ENCODE measurements around the gene SLC8A3.

SLC8A3 gene

DNA sequence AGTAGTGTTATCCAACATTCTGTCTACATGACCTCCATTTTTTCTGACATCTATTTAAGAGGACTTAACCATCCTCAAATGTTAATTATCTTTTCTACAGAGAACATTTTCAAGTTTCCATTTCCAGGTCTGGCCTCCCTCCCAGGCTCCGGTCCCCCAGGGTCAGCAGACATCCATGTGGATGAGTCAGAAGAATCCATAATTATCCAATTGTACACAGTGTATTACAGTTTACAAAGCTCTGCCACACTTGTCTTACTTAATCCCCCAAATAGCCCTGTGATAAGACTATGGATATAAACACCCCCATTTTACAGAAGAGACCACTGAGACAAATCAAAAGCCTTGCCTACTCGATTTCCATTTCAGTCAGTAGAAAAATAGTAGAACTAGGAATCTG lies 65.0 kb downstream of the SLC8A3 start:
- in situ Hi-C loops (cut with HindIII; ENCODE audit: low sequenced_read_pairs): no loop called here

- in situ Hi-C loops (cut with HindIII; ENCODE audit: low sequenced_read_pairs): no loop called here
These were observed 67.2 kb downstream of the SLC8A3 start for GRCh38 chr14:70121521-70121920.

- in situ Hi-C loops (cut with HindIII; ENCODE audit: low sequenced_read_pairs): no loop called here
These were observed 70.7 kb downstream of the SLC8A3 start for GRCh38 chr14:70118064-70118463.

- in situ Hi-C loops (cut with HindIII; ENCODE audit: low sequenced_read_pairs): no loop called here
These were observed 72.5 kb downstream of the SLC8A3 start for GRCh38 chr14:70116278-70116677.

DNA sequence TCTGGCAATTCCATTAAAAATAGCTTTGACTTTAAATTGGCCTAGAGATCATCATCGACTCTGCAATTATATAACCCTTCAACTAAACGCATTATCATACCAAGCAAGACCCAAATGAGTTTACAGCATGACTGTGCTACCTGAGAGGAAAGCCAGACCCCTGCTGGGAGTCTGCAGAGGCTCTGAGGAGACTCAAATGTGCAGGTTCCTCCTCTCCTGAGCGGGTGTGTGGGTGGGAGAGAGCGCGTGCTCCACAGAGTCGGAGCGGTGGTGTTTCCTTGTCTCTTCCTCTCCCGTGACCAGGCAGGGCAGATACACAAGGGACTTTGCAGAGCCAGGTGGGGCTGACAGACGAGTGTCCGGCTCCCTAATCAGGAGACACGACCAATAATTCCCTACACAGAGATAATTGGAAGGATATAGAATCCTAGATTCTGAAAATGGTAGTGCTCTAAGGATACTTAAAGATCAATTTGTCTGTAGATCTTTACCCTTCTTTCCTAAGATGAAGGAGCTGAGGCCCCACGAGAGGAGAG lies 74.1 kb downstream of the SLC8A3 start:
- in situ Hi-C loops (cut with HindIII; ENCODE audit: low sequenced_read_pairs): no loop called here

DNA sequence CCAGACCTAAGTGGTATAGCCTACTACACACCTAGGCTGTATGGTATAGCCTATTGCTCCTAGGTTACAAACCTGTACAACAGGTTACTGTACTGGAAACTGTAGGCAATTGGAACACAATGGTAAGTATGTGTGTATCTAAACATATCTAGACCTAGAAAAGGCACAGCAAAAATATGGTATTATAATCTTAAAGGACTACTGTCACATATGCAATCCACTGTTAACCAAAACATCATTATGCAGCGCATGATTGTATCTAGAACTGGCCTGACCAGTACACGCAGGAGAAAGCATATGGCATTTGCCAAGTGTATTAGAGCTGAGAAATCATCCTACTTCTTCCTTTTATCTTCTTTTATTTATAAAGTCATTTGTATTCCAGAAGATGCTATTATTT lies 75.5 kb downstream of the SLC8A3 start:
- in situ Hi-C loops (cut with HindIII; ENCODE audit: low sequenced_read_pairs): no loop called here

- in situ Hi-C loops (cut with HindIII; ENCODE audit: low sequenced_read_pairs): no loop called here
These were observed 80.3 kb downstream of the SLC8A3 start for GRCh38 chr14:70108419-70108818.

GRCh38 chr14:70107309-70107708 lies 81.4 kb downstream of the SLC8A3 start:
- in situ Hi-C loops (cut with HindIII; ENCODE audit: low sequenced_read_pairs): no loop called here

GRCh38 chr14:70100071-70100470 lies 88.7 kb downstream of the SLC8A3 start:
- in situ Hi-C loops (cut with HindIII; ENCODE audit: low sequenced_read_pairs): no loop called here

GRCh38 chr14:70098250-70098809 lies 90.4 kb downstream of the SLC8A3 start:
- in situ Hi-C loops (cut with HindIII; ENCODE audit: low sequenced_read_pairs): no loop called here

- in situ Hi-C loops (cut with HindIII; ENCODE audit: low sequenced_read_pairs): no loop called here
These were observed 91.0 kb downstream of the SLC8A3 start for GRCh38 chr14:70097576-70098249.

DNA sequence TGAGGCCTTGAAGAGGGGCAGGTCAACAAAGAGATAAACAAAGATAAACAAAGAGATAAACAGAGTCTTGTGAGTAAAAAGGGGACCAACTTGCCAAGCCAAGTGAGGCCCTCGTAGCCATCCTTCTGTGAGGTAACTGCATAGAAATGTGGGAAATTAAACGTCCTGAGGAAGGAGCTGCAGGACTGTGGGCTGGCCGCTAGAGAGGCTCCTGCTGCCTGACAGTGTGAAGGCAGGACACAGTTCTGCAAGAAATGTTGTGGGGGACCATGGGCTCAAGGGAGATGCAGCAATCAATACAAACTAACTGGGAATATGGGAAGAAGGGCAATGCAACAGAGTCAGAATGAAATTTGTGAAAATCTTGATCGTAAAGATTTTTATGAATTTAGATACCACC lies 91.9 kb downstream of the SLC8A3 start:
- in situ Hi-C loops (cut with HindIII; ENCODE audit: low sequenced_read_pairs): no loop called here

DNA sequence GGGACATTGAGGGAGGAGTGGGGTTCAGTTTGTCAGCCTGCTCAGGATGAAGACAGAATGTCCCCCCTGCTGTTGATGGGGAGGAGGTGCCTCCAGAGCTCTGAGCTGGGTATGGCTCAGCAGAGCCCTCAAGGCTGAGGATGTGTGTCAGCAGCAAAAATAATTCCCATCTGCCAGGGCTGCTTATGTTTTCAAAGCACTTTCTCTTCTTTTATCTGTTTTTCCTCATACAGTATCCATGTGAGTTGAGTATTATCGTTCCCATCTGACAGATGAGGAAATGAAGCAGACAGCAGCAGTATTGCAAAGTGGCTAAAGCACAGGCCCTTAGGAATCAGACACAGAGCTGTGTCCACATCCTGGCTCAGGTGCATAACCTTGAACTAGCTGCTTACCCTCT lies 94.1 kb downstream of the SLC8A3 start:
- in situ Hi-C loops (cut with HindIII; ENCODE audit: low sequenced_read_pairs): no loop called here

- in situ Hi-C loops (cut with HindIII; ENCODE audit: low sequenced_read_pairs): no loop called here
These were observed 94.6 kb downstream of the SLC8A3 start for GRCh38 chr14:70094106-70094505.

DNA sequence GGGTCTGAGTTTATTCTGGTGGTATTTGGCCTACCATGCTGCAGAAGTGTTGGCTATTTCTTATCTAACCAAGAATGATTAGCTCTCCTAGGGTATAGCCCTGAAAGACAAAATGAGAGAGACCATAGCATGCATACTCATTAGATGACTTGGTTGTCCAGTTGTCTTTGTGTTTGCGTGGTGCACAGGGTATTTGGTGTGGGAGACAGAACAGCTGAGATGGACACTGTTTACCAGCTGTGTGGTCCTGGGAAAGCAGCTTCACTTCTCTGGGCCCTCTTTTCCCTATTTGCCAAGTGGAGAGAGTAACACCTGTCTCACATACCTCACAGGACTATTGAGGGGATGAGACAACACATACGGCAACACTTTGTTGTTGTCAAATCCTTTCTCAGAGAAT lies 95.6 kb downstream of the SLC8A3 start:
- in situ Hi-C loops (cut with HindIII; ENCODE audit: low sequenced_read_pairs): no loop called here

DNA sequence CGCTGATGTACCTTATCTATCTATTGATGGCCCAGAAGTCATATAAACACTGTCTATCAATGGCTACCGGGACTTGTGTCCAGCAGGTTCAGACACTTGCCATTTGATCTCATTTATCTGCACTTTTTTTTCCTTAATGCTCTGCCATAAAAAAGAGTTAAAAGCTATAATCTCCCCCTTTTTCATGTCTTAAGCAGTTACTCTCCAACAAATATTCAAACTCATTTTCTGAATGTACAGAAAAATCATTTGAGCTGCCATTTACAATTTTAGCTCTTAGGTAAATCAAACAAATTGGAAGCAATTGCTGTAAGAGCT lies 101.4 kb downstream of the SLC8A3 start:
- in situ Hi-C loops (cut with HindIII; ENCODE audit: low sequenced_read_pairs): no loop called here

GRCh38 chr14:70086685-70087379 lies 101.9 kb downstream of the SLC8A3 start:
- in situ Hi-C loops (cut with HindIII; ENCODE audit: low sequenced_read_pairs): no loop called here

- in situ Hi-C loops (cut with HindIII; ENCODE audit: low sequenced_read_pairs): no loop called here
These were observed 104.5 kb downstream of the SLC8A3 start for GRCh38 chr14:70084226-70084625.

GRCh38 chr14:70082394-70082793 lies 106.4 kb downstream of the SLC8A3 start:
- in situ Hi-C loops (cut with HindIII; ENCODE audit: low sequenced_read_pairs): no loop called here

GRCh38 chr14:70080076-70080475 lies 108.7 kb downstream of the SLC8A3 start:
- in situ Hi-C loops (cut with HindIII; ENCODE audit: low sequenced_read_pairs): no loop called here

DNA sequence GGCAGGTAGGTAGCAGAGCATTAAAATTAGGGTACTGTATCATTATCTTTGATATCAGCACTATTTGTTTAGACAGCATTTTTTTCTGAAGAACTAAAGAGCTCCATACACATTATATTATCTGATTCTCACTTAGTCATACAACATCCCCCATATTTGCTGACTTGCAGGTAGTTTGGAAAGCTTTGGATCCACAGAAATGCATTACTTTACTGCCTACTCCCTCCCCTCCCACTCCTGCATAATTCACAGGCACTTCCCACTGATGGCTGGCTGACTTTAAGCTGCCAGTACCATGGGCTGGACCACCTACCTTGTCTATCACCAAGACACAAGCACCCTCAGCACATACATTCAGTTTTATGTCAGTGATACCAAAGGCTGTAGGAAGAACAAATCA lies 110.4 kb downstream of the SLC8A3 start:
- in situ Hi-C loops (cut with HindIII; ENCODE audit: low sequenced_read_pairs): no loop called here

DNA sequence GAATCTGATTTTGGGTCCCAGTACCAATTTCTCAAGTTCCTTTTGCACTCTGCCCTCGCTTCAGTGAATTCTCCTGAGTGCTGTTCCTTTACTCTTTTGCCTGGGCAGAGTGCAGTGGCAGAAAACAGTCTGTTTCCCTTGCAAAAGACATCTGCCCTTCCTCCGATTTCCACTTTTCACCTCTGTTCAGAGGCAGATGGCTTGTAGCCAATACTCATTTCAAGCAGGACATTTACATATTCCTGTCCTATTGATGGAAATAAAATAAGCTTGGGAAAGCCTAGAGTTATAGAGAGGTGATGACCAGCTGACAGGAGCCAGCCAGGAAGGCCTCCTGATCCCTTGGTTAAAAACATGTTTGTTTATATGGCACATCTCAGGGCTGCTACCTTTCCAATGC lies 111.0 kb downstream of the SLC8A3 start:
- in situ Hi-C loops (cut with HindIII; ENCODE audit: low sequenced_read_pairs): no loop called here

Data from DLD1 (cell line).